Smooth muscle cell (in vitro differentiated cells): ENCODE data around the gene DTNA. TPM values are rescaled to one million over a fixed set of nuclear protein-coding genes. Genes with fewer than 3 reads are reported as not detected.

Experiments used
- DNase-seq: peaks from one replicate; lab custom pipeline; 2025; ENCODE audit not compliant: unreplicated experiment; lab: John Stamatoyannopoulos, UW
- H2AFZ ChIP-seq: fragments of 200-600 bp; sonication (generic); 2 replicates; pipeline ENCODE4 v1.6.0; 2016; ENCODE audit warnings: antibody characterized with exemption, low read depth, mild to moderate bottlenecking
- H3F3A ChIP-seq: fragments of 200-600 bp; sonication (generic); 2 replicates; pipeline ENCODE4 v1.6.0; 2017; ENCODE audit warnings: antibody characterized with exemption, low read depth
- H3K27ac ChIP-seq: fragments of 200-600 bp; sonication (generic); 2 replicates; pipeline ENCODE4 v1.5.1; 2016; ENCODE audit warnings: low read depth, mild to moderate bottlenecking
- H3K27me3 ChIP-seq: fragments of 200-600 bp; sonication (generic); 2 replicates; pipeline ENCODE4 v1.6.1; 2016; ENCODE audit warnings: low read depth, mild to moderate bottlenecking
- H3K36me3 ChIP-seq: fragments of 200-600 bp; sonication (generic); 2 replicates; pipeline ENCODE4 v1.5.1; 2016; ENCODE audit warnings: low read depth
- H3K4me1 ChIP-seq: fragments of 200-600 bp; sonication (generic); 2 replicates; pipeline ENCODE4 v1.5.1; 2016; ENCODE audit warnings: low read depth
- H3K4me2 ChIP-seq: fragments of 200-600 bp; sonication (generic); 2 replicates; pipeline ENCODE4 v1.6.0; 2016; ENCODE audit warnings: mild to moderate bottlenecking
- H3K4me3 ChIP-seq: fragments of 200-600 bp; sonication (generic); 2 replicates; pipeline ENCODE4 v1.5.1; 2016; ENCODE audit warnings: mild to moderate bottlenecking
- H3K79me2 ChIP-seq: fragments of 200-600 bp; sonication (generic); 2 replicates; pipeline ENCODE4 v1.6.0; 2016; ENCODE audit warnings: low read depth, mild to moderate bottlenecking
- H3K9ac ChIP-seq: fragments of 200-600 bp; sonication (generic); 2 replicates; pipeline ENCODE4 v1.6.0; 2016; ENCODE audit warnings: low read depth
- H3K9me3 ChIP-seq: fragments of 200-600 bp; sonication (generic); replicated peaks from 2 replicates; pipeline ENCODE4 v1.5.1; 2016; ENCODE audit warnings: low read depth
- H4K20me1 ChIP-seq: fragments of 200-600 bp; sonication (generic); 2 replicates; pipeline ENCODE4 v1.6.0; 2016; ENCODE audit warnings: low read depth
- WGBS: methylation state at CpG from one replicate; pipeline ENCODE4 v1.1.7; 2016; ENCODE audit warnings: low lambda C conversion rate; 5-methylcytosine and 5-hydroxymethylcytosine counted together
- polyA plus RNA-seq: library from polyadenylated mRNA; unstranded; fragments of >200 nt; fragmentation: Nextera tagmentation; extraction: Ambion mirVana; gene quantifications from 2 replicates; pipeline ENCODE4 v1.2.1, GENCODE V29; 2016
- total RNA-seq: library from RNA; depleted of rRNA; stranded (reverse); fragments of >200 nt; gene quantifications from 2 replicates; pipeline ENCODE4 v1.2.3, GENCODE V29; 2014
- TF ChIP-seq, protein P1 (sequence below): fragments of 200-600 bp; sonication (generic); IDR thresholded peaks from 2 replicates; pipeline ENCODE4 v1.5.1; 2017; ENCODE audit warnings: borderline replicate concordance, mild to moderate bottlenecking, antibody characterized with exemption; ENCODE audit not compliant: insufficient read depth, poor library complexity, severe bottlenecking

The DTNA gene
- total and polyA plus RNA-seq, 2 experiments from 2014 or later, result 3.0 to 3.1 TPM

GRCh38 chr18:34844072-34844471 lies 134.0 kb downstream of the DTNA start:
- H3K4me1 ChIP-seq, result peaks cover 9% of the 10 kb centered on the region
- no peaks in the 10 kb centered on the region for H3K9me3 ChIP-seq
- no peaks in the 10 kb centered on the region for H4K20me1 ChIP-seq
- no peaks in the 10 kb centered on the region for H3K27me3 ChIP-seq
- TF ChIP-seq, protein P1, sequence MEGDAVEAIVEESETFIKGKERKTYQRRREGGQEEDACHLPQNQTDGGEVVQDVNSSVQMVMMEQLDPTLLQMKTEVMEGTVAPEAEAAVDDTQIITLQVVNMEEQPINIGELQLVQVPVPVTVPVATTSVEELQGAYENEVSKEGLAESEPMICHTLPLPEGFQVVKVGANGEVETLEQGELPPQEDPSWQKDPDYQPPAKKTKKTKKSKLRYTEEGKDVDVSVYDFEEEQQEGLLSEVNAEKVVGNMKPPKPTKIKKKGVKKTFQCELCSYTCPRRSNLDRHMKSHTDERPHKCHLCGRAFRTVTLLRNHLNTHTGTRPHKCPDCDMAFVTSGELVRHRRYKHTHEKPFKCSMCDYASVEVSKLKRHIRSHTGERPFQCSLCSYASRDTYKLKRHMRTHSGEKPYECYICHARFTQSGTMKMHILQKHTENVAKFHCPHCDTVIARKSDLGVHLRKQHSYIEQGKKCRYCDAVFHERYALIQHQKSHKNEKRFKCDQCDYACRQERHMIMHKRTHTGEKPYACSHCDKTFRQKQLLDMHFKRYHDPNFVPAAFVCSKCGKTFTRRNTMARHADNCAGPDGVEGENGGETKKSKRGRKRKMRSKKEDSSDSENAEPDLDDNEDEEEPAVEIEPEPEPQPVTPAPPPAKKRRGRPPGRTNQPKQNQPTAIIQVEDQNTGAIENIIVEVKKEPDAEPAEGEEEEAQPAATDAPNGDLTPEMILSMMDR, result no peak
- H3K4me3 ChIP-seq, result no peak overlapping the region
- H3F3A ChIP-seq, result no peaks in the 10 kb centered on the region
- no peaks in the 10 kb centered on the region for H3K36me3 ChIP-seq
- WGBS, result 100% methylated on average over 1 of the region's 1 CpG
- no peak overlapping the region for H3K4me2 ChIP-seq
- no peaks in the 10 kb centered on the region for H3K79me2 ChIP-seq
- no peak overlapping the region for H3K27ac ChIP-seq
- no peak overlapping the region for H2AFZ ChIP-seq
- H3K9ac ChIP-seq, result no peak overlapping the region
- no peak for DNase-seq

DNA sequence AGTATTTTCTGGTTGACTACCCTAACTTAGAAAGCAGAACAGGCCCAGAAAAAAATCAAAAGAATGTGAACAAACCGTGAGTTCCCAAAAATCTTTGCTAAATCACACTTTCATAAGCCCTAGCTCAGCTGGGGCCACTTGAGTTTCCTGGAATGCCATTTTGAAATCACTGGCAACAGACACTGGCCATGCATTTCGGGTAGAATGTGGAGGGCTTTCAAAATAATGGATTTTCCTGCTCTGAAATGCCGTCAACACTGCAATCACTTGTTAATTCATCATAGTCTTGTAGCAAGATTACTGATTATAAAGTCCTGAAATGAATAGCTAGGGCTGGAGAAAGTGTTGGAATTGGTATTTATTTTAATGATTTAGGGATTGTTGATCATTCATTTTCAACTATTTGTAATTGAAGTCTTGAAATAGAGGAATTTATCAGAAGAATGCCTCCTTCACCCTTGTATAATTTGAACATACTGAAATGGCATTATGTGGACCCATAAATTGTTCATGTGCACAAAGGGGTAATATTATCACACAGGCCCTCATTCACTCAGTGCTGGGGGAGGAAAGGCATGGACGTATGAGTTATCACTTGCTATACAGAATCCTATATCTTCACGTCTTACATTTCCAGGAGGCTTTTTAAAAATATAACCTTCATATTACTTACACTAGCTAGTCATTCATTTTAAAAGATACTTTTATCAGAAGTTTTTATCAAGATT lies 134.8 kb downstream of the DTNA start:
- no peak overlapping the region for H3K4me3 ChIP-seq
- WGBS, result 86% methylated on average over 5 of the region's 5 CpGs
- H2AFZ ChIP-seq, result no peak overlapping the region
- DNase-seq, result no peak
- H3K27me3 ChIP-seq, result no peaks in the 10 kb centered on the region
- no peaks in the 10 kb centered on the region for H3F3A ChIP-seq
- H3K79me2 ChIP-seq, result no peaks in the 10 kb centered on the region
- H3K4me1 ChIP-seq, result peaks cover 9% of the 10 kb centered on the region
- H3K27ac ChIP-seq, result no peak overlapping the region
- H3K9me3 ChIP-seq, result no peaks in the 10 kb centered on the region
- H3K9ac ChIP-seq, result no peak overlapping the region
- H4K20me1 ChIP-seq, result no peaks in the 10 kb centered on the region
- TF ChIP-seq, protein P1, result no peak
- no peaks in the 10 kb centered on the region for H3K36me3 ChIP-seq
- H3K4me2 ChIP-seq, result no peak overlapping the region

GRCh38 chr18:34847408-34847807 lies 137.3 kb downstream of the DTNA start:
- Histone ChIP-seq H4K20me1 (no peaks in the 10 kb centered on the region), H3K4me2 (no peak overlapping the region), H3K4me3 (no peak overlapping the region), H2AFZ (no peak overlapping the region), H3K79me2 (no peaks in the 10 kb centered on the region), H3F3A (no peaks in the 10 kb centered on the region), H3K36me3 (no peaks in the 10 kb centered on the region), H3K4me1 (peaks cover 3% of the 10 kb centered on the region), H3K27ac (no peak overlapping the region), H3K9ac (no peak overlapping the region), H3K9me3 (no peaks in the 10 kb centered on the region), H3K27me3 (no peaks in the 10 kb centered on the region)
- no peak for DNase-seq
- TF ChIP-seq, protein P1, result no peak

DNA sequence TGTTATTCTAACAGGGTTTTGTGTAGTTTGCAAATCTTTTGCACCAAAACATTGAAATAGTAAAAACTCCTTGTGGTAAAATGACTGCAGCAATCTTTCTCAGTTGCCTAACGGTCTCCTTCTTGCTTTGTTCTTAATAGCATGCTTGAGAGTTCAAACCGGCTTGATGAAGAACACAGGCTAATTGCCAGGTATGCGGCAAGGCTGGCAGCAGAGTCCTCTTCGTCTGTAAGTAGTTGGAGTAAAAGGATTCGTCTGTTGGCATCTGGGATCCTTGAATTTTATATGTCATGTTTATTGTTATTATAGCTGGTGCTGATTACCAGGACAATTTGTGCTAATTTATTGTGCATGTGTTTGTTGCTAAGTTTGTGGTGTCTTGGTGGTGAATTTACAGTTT lies 138.1 kb downstream of the DTNA start:
- WGBS, result 69% methylated on average over 5 of the region's 5 CpGs
- TF ChIP-seq, protein P1, result no peak
- Histone ChIP-seq H3K4me3 (no peak overlapping the region), H3F3A (no peaks in the 10 kb centered on the region), H3K27ac (no peak overlapping the region), H3K4me2 (no peak overlapping the region), H3K36me3 (no peaks in the 10 kb centered on the region), H2AFZ (no peak overlapping the region), H3K79me2 (no peaks in the 10 kb centered on the region), H3K9ac (no peak overlapping the region), H3K9me3 (no peaks in the 10 kb centered on the region), H4K20me1 (no peaks in the 10 kb centered on the region), H3K4me1 (peaks cover 3% of the 10 kb centered on the region), H3K27me3 (no peaks in the 10 kb centered on the region)
- no peak for DNase-seq
